Chondrocyte (in vitro differentiated cells): ENCODE results near the gene LDHD. TPM values are rescaled to one million over a fixed set of nuclear protein-coding genes. Genes with fewer than 3 reads are reported as not detected.

ENCODE experiments used
- DNase-seq: peaks from one replicate; pipeline ENCODE4 v3.0.0; 2021; ENCODE audit warnings: mixed read lengths, low spot score
- H3K27ac Mint-ChIP-seq: one replicate; pipeline ENCODE4 v1.8.0; 2021; ENCODE audit warnings: mild to moderate bottlenecking, moderate library complexity, mixed read lengths; ENCODE audit not compliant: unreplicated experiment
- H3K27me3 Mint-ChIP-seq: 2 replicates; pipeline ENCODE4 v1.8.0; 2021; ENCODE audit warnings: low read depth, mixed read lengths
- H3K36me3 Mint-ChIP-seq: 2 replicates; pipeline ENCODE4 v1.8.0; 2021; ENCODE audit warnings: low read depth, mixed read lengths
- H3K4me1 Mint-ChIP-seq: 2 replicates; pipeline ENCODE4 v1.8.0; 2021; ENCODE audit warnings: low read depth, mild to moderate bottlenecking, mixed read lengths
- H3K4me3 Mint-ChIP-seq: one replicate; pipeline ENCODE4 v1.8.0; 2021; ENCODE audit warnings: mild to moderate bottlenecking, moderate library complexity, mixed read lengths; ENCODE audit not compliant: unreplicated experiment
- H3K9me3 Mint-ChIP-seq: 2 replicates; pipeline ENCODE4 v1.8.0; 2021; ENCODE audit warnings: low read depth, mixed read lengths
- CTCF ChIP-seq: fragments of 200-600 bp; sonication (generic); IDR thresholded peaks from 2 replicates; pipeline ENCODE4 v1.5.0; 2021; ENCODE audit warnings: antibody characterized with exemption, mild to moderate bottlenecking, moderate library complexity
- total RNA-seq: library from RNA; stranded (reverse); gene quantifications from 3 replicates; pipeline ENCODE4 v1.2.1, GENCODE V29; 2021

The LDHD gene
- total RNA-seq, 1 donor from 2014 or later: 2.3 TPM

- Mint-ChIP-seq H3K4me1 (peaks cover 30% of the 10 kb centered on the region), H3K27ac (no peak overlapping the region), H3K36me3 (peaks cover 2% of the 10 kb centered on the region), H3K4me3 (no peak overlapping the region), H3K27me3 (no peaks in the 10 kb centered on the region), H3K9me3 (peaks cover 2% of the 10 kb centered on the region)
- peak; percentile 35 for DNase-seq
- no peak for TF ChIP-seq CTCF
Observed at GRCh38 chr16:75106351-75107274, 10.0 kb downstream of the LDHD start.

- Mint-ChIP-seq H3K9me3 (peaks cover 2% of the 10 kb centered on the region), H3K36me3 (peaks cover 2% of the 10 kb centered on the region), H3K27me3 (no peaks in the 10 kb centered on the region), H3K4me3 (no peak overlapping the region), H3K4me1 (peaks cover 22% of the 10 kb centered on the region), H3K27ac (no peak overlapping the region)
- DNase-seq: no peak
- TF ChIP-seq CTCF: no peak
Observed at GRCh38 chr16:75105306-75106061, 11.1 kb downstream of the LDHD start.

GRCh38 chr16:75104836-75105235 is 11.7 kb downstream of the LDHD start:
- H3K27me3 Mint-ChIP-seq: no peaks in the 10 kb centered on the region
- H3K4me1 Mint-ChIP-seq: peaks cover 22% of the 10 kb centered on the region
- H3K4me3 Mint-ChIP-seq: no peak overlapping the region
- peaks cover 2% of the 10 kb centered on the region for H3K9me3 Mint-ChIP-seq
- no peak for DNase-seq
- TF ChIP-seq CTCF: no peak
- peaks cover 2% of the 10 kb centered on the region for H3K36me3 Mint-ChIP-seq
- H3K27ac Mint-ChIP-seq: no peak overlapping the region

GRCh38 chr16:75103994-75104393 is 12.6 kb downstream of the LDHD start:
- no peak for TF ChIP-seq CTCF
- Mint-ChIP-seq H3K27me3 (no peaks in the 10 kb centered on the region), H3K27ac (no peak overlapping the region), H3K4me1 (peaks cover 22% of the 10 kb centered on the region), H3K36me3 (peaks cover 2% of the 10 kb centered on the region), H3K9me3 (peaks cover 2% of the 10 kb centered on the region), H3K4me3 (no peak overlapping the region)
- no peak for DNase-seq

- no peak for DNase-seq
- Mint-ChIP-seq H3K27me3 (no peaks in the 10 kb centered on the region), H3K4me3 (no peak overlapping the region), H3K4me1 (peaks cover 17% of the 10 kb centered on the region), H3K9me3 (peaks cover 2% of the 10 kb centered on the region), H3K36me3 (peaks cover 2% of the 10 kb centered on the region), H3K27ac (no peak overlapping the region)
- TF ChIP-seq CTCF: no peak
Observed at GRCh38 chr16:75102595-75102994, 14.0 kb downstream of the LDHD start.
